Suprapubic skin (tissue), 4 donors: ENCODE measurements around the gene RETSAT.

Source experiments
- CTCF ChIP-seq, 2 donors: fragments of 200-600 bp in 1 of 2; fragments of 450-650 bp in 1 of 2; sonication (generic) in 1 of 2; IDR thresholded peaks; one replicate each; pipeline ENCODE4 v1.5.1; 2016 to 2019; ENCODE audit warnings: antibody characterized with exemption in 2 of 2, mild to moderate bottlenecking in 1 of 2, moderate library complexity in 1 of 2
- POLR2A ChIP-seq, 2 donors: fragments of 450-650 bp; IDR thresholded peaks; one replicate each; pipeline ENCODE4 v1.6.1; 2017; ENCODE audit warnings: antibody characterized with exemption in 2 of 2, mild to moderate bottlenecking in 2 of 2, moderate library complexity in 2 of 2
- POLR2AphosphoS5 ChIP-seq, 3 donors: sonication (generic); formaldehyde crosslinking; IDR thresholded peaks; one replicate each; pipeline ENCODE4 v1.6.1; 2017; ENCODE audit warnings: antibody characterized with exemption in 3 of 3

DNA sequence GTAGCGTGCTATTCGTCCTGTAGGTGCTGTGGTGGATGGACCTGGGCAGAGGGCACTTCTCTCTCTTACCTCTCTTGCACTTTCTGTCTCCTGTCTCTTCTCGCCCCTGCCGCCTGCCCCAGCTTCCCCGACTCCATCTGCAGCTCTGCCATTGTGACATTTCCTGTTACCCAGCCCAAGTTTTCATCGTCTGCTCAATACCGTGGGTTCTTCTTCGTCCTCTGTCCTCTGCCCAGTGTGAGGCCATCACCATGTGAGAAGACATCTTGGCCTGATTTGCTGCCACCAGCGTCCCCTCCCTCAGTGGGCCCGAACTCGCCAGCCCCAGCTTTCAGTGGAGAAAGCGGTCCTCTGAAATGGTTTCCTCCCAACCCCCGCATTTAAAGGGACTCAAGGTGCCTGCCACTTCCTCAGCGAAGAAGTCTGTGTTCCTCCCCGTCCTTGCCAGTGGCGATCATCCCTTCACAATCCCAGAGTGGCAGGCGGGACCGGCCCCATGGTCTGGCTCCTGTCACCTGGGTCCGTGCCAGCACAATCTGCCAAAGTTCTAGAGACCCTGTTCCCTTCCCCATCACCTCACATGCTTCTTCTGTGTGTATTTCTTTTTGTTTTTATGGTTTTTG is 44.5 kb downstream of the RETSAT start:
- TF ChIP-seq CTCF (IDR thresholded peaks at IDR 0.05) = no peak
- no peak for TF ChIP-seq POLR2A (IDR thresholded peaks at IDR 0.05)
- TF ChIP-seq POLR2AphosphoS5 (IDR thresholded peaks at IDR 0.05) = no peak
